ENCODE results near the gene TMEM259. TPM values are rescaled to one million over a fixed set of nuclear protein-coding genes. Genes with fewer than 3 reads are reported as not detected.

The TMEM259 gene
- total RNA-seq, 4 donors from 2014 or later = 146 to 179 (median 154) TPM

- WGBS, 2 donors (ENCODE audit: low coverage in 1 of 2) = 0% methylated on average over 7 to 12 of the region's 38 CpGs
- ATAC-seq = no peak
- Histone ChIP-seq H3K4me3 (peak overlapping the region; percentile 15 to 49), H3K4me1 (peaks cover 0 to 61% (median 21%) of the 10 kb centered on the region in 3 donors), H3K27me3 (peaks cover 83% of the 10 kb centered on the region), H3K36me3 (no peaks in the 10 kb centered on the region), H3K27ac (peak overlapping the region in 3 of 4 donors; percentile 37 to 66 (median 47)), H3K9me3 (no peaks in the 10 kb centered on the region)
- TF ChIP-seq EP300 (IDR thresholded peaks at IDR 0.05) = no peak
- TF ChIP-seq, protein P1, sequence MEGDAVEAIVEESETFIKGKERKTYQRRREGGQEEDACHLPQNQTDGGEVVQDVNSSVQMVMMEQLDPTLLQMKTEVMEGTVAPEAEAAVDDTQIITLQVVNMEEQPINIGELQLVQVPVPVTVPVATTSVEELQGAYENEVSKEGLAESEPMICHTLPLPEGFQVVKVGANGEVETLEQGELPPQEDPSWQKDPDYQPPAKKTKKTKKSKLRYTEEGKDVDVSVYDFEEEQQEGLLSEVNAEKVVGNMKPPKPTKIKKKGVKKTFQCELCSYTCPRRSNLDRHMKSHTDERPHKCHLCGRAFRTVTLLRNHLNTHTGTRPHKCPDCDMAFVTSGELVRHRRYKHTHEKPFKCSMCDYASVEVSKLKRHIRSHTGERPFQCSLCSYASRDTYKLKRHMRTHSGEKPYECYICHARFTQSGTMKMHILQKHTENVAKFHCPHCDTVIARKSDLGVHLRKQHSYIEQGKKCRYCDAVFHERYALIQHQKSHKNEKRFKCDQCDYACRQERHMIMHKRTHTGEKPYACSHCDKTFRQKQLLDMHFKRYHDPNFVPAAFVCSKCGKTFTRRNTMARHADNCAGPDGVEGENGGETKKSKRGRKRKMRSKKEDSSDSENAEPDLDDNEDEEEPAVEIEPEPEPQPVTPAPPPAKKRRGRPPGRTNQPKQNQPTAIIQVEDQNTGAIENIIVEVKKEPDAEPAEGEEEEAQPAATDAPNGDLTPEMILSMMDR (IDR thresholded peaks at IDR 0.05) = no peak
These were observed 46.5 kb upstream of the TMEM259 start for GRCh38 chr19:1067341-1067957.

- no CpG with 5 or more reads among the region's 61 CpGs for whole genome bisulfite sequencing, 2 donors (ENCODE audit: low coverage in 1 of 2)
- TF ChIP-seq POLR2AphosphoS5 (IDR thresholded peaks at IDR 0.05) = no peak
- peak in 1 of 2 donors; percentile 12 for TF ChIP-seq POLR2A (IDR thresholded peaks at IDR 0.05)
- TF ChIP-seq, protein P1 (IDR thresholded peaks at IDR 0.05) = no peak
- H3K36me3 ChIP-seq = no peaks in the 10 kb centered on the region
- H3K27me3 ChIP-seq = peaks cover 78% of the 10 kb centered on the region
- ATAC-seq = no peak
- H3K27ac ChIP-seq = peak within 1 kb of the TSS in 3 of 4 donors; percentile 37 to 66 (median 47)
- H3K4me3 ChIP-seq = peak within 1 kb of the TSS; percentile 15 to 49
- peaks cover 0 to 58% (median 21%) of the 10 kb centered on the region in 3 donors for H3K4me1 ChIP-seq
- no peaks in the 10 kb centered on the region for H3K9me3 ChIP-seq
These were observed 45.9 kb upstream of the TMEM259 start, which contains the start of gene ARHGAP45 for GRCh38 chr19:1066748-1067340. Gene ARHGAP45 (plus strand): TSS chr19:1067167. CDS start chr19:1067406, 239 bp downstream.

- WGBS, 2 donors (ENCODE audit: low coverage in 1 of 2) = 70% methylated on average over 2 of the region's 17 CpGs; no CpG with 5 or more reads in 1 of the 2 donors
- H3K27ac ChIP-seq = no peak overlapping the region
- H3K4me1 ChIP-seq = peaks cover 0 to 53% (median 21%) of the 10 kb centered on the region in 3 donors
- H3K4me3 ChIP-seq = peak overlapping the region in 1 of 2 donors; percentile 49
- H3K27me3 ChIP-seq = peaks cover 73% of the 10 kb centered on the region
- H3K36me3 ChIP-seq = no peaks in the 10 kb centered on the region
- no peaks in the 10 kb centered on the region for H3K9me3 ChIP-seq
- TF ChIP-seq POLR2A (IDR thresholded peaks at IDR 0.05) (no peak), EP300 (IDR thresholded peaks at IDR 0.05) (no peak)
- TF ChIP-seq, protein P1 (IDR thresholded peaks at IDR 0.05) = no peak
- ATAC-seq = no peak
These were observed 45.4 kb upstream of the TMEM259 start for GRCh38 chr19:1066251-1066747.

DNA sequence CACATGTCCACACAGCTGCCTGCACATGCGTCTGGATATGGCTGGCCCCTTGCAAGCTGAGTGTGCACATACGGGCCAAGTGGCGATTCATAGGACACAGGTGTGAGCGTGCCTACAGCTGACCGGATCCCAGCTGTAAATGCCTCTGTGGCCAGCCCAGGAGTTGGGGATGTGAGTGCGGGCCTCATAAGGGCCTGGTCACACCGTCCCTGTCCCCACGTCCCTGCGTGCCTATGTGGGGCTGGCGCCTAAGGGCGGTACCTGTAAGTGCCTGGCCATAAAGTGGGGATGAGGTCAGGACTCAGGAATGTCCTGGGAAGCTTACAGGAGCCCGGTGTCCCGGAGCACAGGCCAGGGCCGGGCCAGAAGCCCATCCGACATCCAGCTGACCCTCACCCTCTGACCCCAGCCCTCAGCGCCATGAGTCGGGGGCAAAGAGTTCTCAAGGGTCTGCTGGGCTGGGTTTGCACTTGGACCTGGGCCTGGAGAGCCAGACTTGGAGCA, 44.7 kb upstream of the TMEM259 start:
- no CpG with 5 or more reads among the region's 17 CpGs for WGBS, 2 donors (ENCODE audit: low coverage in 1 of 2)
- Histone ChIP-seq H3K4me3 (no peak overlapping the region), H3K9me3 (no peaks in the 10 kb centered on the region), H3K36me3 (no peaks in the 10 kb centered on the region), H3K27me3 (peaks cover 67% of the 10 kb centered on the region), H3K4me1 (peaks cover 0 to 46% (median 21%) of the 10 kb centered on the region in 3 donors), H3K27ac (no peak overlapping the region)
- no peak for ATAC-seq
- TF ChIP-seq, protein P1 (IDR thresholded peaks at IDR 0.05) = no peak
- TF ChIP-seq POLR2A (IDR thresholded peaks at IDR 0.05) (no peak), EP300 (IDR thresholded peaks at IDR 0.05) (no peak), POLR2AphosphoS5 (IDR thresholded peaks at IDR 0.05) (no peak)

Measured in gastroesophageal sphincter (tissue), 4 donors.